Lung (tissue), 12 donors: ENCODE results near the gene NEUROD1. TPM values are rescaled to one million over a fixed set of nuclear protein-coding genes. Genes with fewer than 3 reads are reported as not detected.
A peak's percentile ranks its signal among the peaks of the same experiment; 100 is the strongest.

Source experiments
- ATAC-seq: fragments of 200-7000 bp; cut with Tn5 transposase; one replicate; pipeline ENCODE4 v1.9.1; 2020; ENCODE audit warnings: moderate number of reproducible peaks; ENCODE audit not compliant: insufficient read depth, low FRiP score
- DNase-seq, 3 donors: peaks; one replicate each; pipeline ENCODE4 v3.0.0-alpha.2; 2013 to 2017
- H3K27ac ChIP-seq, 2 donors: one replicate each; pipeline ENCODE4 v1.5.1; 2013; ENCODE audit warnings: mild to moderate bottlenecking in 2 of 2, moderate library complexity in 2 of 2, control low read depth in 1 of 2, inconsistent platforms in 1 of 2, low read depth in 1 of 2, low read length in 1 of 2
- H3K27me3 ChIP-seq, 3 donors: one replicate each; pipeline ENCODE4 v1.5.1; 2013; ENCODE audit warnings: low read length in 2 of 3; ENCODE audit not compliant: control insufficient read depth in 3 of 3, insufficient read depth in 3 of 3
- H3K36me3 ChIP-seq, 4 donors: one replicate each; pipeline ENCODE4 v1.5.1; 2013; ENCODE audit warnings: low read length in 4 of 4, mild to moderate bottlenecking in 1 of 4, moderate library complexity in 1 of 4; ENCODE audit not compliant: control insufficient read depth in 4 of 4, insufficient read depth in 4 of 4
- H3K4me1 ChIP-seq, 5 donors: one replicate each; pipeline ENCODE4 v1.5.1; 2013; ENCODE audit warnings: low read length in 5 of 5, mild to moderate bottlenecking in 2 of 5, moderate library complexity in 1 of 5; ENCODE audit not compliant: control insufficient read depth in 5 of 5, insufficient read depth in 5 of 5
- H3K4me3 ChIP-seq: one replicate; pipeline ENCODE4 v1.5.1; 2013; ENCODE audit warnings: mild to moderate bottlenecking, control low read depth, moderate library complexity
- H3K9ac ChIP-seq, 2 donors: one replicate each; pipeline ENCODE4 v1.5.1; 2013; ENCODE audit warnings: low read length in 2 of 2, control low read depth in 1 of 2; ENCODE audit not compliant: insufficient read depth in 1 of 2
- H3K9me3 ChIP-seq, 4 donors: one replicate each; pipeline ENCODE4 v1.5.1; 2013; ENCODE audit warnings: low read length in 3 of 4, mild to moderate bottlenecking in 1 of 4, moderate library complexity in 1 of 4; ENCODE audit not compliant: control insufficient read depth in 4 of 4, insufficient read depth in 3 of 4
- CTCF ChIP-seq: IDR thresholded peaks from 2 replicates; pipeline ENCODE4 v1.5.1; 2012; ENCODE audit warnings: mild to moderate bottlenecking; ENCODE audit errors: control extremely low read depth, extremely low read depth
- WGBS, 2 donors: extraction: QIAGEN DNeasy Blood & Tissue Kit; methylation state at CpG; one replicate each; pipeline ENCODE4 v1.1.7; 2013; 5-methylcytosine and 5-hydroxymethylcytosine counted together
- polyA plus RNA-seq, 2 donors: library from polyadenylated mRNA; stranded (reverse); fragments of 200-250 nt; gene quantifications; one replicate each; pipeline ENCODE4 v1.2.1, GENCODE V29; 2013
- total RNA-seq, 2 donors: library from RNA; depleted of rRNA in 1 of 2; stranded (reverse); fragments of >200 nt in 1 of 2; gene quantifications; one replicate each; pipeline ENCODE4 v1.2.1, GENCODE V29; 2014 to 2021
- donor health status: control.
- donor health status: control.
- donor health status: Bipolar disorder and iron deficiency.
- donor health status: healthy.
- donor health status: DM: yes; HTN: yes; CAD: no.

Gene NEUROD1
- total and polyA plus RNA-seq, 4 donors = 0.82 TPM; not detected in 3

GRCh38 chr2:181690860-181691259, 10.5 kb upstream of the NEUROD1 start:
- no peak for ATAC-seq
- Histone ChIP-seq H3K4me1 (no peaks in the 10 kb centered on the region), H3K9ac (no peak overlapping the region), H3K9me3 (no peaks in the 10 kb centered on the region), H3K27ac (no peak overlapping the region), H3K27me3 (peaks cover 2 to 19% (median 15%) of the 10 kb centered on the region in 3 donors), H3K4me3 (no peak overlapping the region), H3K36me3 (no peaks in the 10 kb centered on the region)
- WGBS, 2 donors = 83 to 88% methylated on average over 2 of the region's 2 CpGs
- TF ChIP-seq CTCF = no peak
- no peak for DNase-seq

- no peak for TF ChIP-seq CTCF
- H3K27ac ChIP-seq = no peak overlapping the region
- peaks cover 0 to 9% (median 0%) of the 10 kb centered on the region in 4 donors for H3K9me3 ChIP-seq
- DNase-seq (no peak), ATAC-seq (no peak)
- H3K4me1 ChIP-seq = peaks cover 0 to 13% (median 0%) of the 10 kb centered on the region in 5 donors
- no peak overlapping the region for H3K9ac ChIP-seq
- WGBS, 2 donors = 56 to 67% methylated on average over 6 of the region's 6 CpGs
- no peaks in the 10 kb centered on the region for H3K36me3 ChIP-seq
- peaks cover 2 to 58% (median 48%) of the 10 kb centered on the region in 3 donors for H3K27me3 ChIP-seq
- H3K4me3 ChIP-seq = no peak overlapping the region
Observed at GRCh38 chr2:181686576-181687185, 6.4 kb upstream of the NEUROD1 start.

- TF ChIP-seq CTCF = no peak
- H3K4me3 ChIP-seq = no peak overlapping the region
- peaks cover 0 to 70% (median 61%) of the 10 kb centered on the region in 3 donors for H3K27me3 ChIP-seq
- no peak overlapping the region for H3K9ac ChIP-seq
- no peak overlapping the region for H3K27ac ChIP-seq
- H3K9me3 ChIP-seq = peaks cover 0 to 11% (median 0%) of the 10 kb centered on the region in 4 donors
- WGBS, 2 donors = 6 to 8% methylated on average over 21 of the region's 21 CpGs
- ATAC-seq (no peak), DNase-seq (peak; percentile 22 to 53 (median 31))
- H3K4me1 ChIP-seq = peaks cover 0 to 20% (median 6%) of the 10 kb centered on the region in 5 donors
- no peaks in the 10 kb centered on the region for H3K36me3 ChIP-seq
Observed at GRCh38 chr2:181685150-181685688, 4.9 kb upstream of the NEUROD1 start.
